ENCODE data around the gene FUS.
"Not testable (repeated sequence)": the region's sequence is repeated elsewhere in the genome, so short reads cannot be mapped to it uniquely, and the experiment has no call there.

The FUS gene

DNA sequence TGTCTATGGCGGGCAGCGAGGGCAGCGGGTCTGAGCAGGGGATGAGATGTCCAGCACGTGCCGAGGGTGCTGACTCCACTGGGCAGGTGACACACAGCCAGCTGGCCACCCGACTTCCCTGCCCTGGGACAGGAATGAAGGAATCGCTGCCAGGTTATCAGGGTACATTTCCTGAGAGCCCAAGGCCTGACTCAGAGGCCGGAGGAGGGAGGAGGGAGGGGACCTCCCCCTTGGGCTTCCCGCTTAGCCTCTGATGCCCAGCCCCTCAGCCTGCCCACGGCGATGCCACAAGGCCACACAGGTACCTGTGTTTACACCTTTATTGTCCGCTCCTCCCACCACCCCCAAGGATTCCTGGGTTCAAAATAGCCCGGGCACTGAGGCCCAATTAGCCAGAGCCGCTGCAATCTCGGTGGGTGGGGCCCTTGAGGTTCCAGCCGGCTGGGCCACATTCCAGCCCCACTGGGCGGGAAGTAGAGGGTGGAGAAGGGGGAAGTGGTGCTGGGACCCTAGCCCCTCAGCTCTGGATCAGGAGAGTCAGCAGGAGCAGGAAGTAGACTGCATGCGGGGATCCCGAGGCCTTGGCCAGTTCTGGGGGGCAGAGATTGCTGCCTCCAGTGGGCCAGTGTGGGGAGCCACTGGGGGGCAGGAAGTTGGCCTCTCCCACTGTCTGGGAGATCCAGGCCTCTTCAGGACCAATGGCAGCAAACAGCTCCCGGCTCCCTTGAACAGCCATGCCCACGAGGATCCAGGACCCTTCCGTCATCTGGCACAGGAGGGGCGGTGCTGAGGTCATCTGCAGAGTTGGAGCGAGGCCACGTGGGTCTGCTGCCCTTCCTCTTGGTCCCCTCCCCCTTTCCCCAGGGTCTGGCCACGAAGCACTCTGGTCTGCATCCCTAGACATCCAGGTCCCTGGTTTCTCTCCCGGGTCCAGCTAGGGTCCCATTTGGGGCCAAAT is 41.0 kb upstream of the FUS start:
- Mint-ChIP-seq H3K4me1 (ENCODE audit: low read depth in 2 of 2) (peaks cover 4 to 6% of the 10 kb centered on the region in 2 donors), H3K27ac (peak overlapping the region in 1 of 2 donors; percentile 7), H3K4me3 (no peak overlapping the region), H3K9me3 (no peaks in the 10 kb centered on the region), H3K36me3 (ENCODE audit: insufficient read depth) (peaks cover 10% of the 10 kb centered on the region), H3K27me3 (no peaks in the 10 kb centered on the region)
- ATAC-seq (replicated peaks) (no peak), DNase-seq (no peak)

- not testable (repeated sequence) for H3K4me1 Mint-ChIP-seq (ENCODE audit: low read depth in 2 of 2); ATAC-seq (replicated peaks); H3K9me3 Mint-ChIP-seq; H3K27me3 Mint-ChIP-seq; DNase-seq; H3K36me3 Mint-ChIP-seq (ENCODE audit: insufficient read depth); H3K27ac Mint-ChIP-seq
- peak overlapping the region in 1 of 2 donors; percentile 68 for H3K4me3 Mint-ChIP-seq
These were observed 38.9 kb upstream of the FUS start for GRCh38 chr16:31141071-31141469.

DNA sequence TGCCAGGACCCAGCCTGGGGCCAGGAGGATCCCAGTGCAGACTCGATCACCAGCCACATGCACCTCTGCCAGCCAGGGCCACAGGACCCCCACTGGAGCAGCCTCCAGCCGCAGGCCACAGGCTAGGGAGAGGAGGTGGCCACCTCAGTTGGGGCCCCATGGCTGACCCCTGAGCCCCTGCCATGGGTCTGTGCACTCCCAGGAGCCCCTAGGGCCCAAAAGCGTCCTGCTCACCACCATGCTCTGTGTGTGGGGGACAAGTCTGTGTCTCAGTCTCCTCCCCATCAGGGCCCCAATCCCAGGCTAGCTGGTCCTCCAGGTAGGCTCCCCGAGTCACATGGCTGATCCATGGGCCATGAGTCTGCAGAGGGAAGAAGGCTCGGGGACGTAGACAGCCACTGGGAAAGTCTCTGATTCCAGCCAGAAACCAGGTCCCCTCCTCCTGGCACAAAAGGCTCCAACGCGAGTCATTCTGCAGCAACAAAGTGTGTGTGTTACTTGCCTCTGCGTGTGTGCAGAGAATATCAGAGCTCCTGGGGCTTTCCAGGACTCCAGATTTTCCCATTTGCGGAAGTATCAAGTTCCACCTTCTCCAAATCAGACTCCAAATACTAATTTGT is 38.3 kb upstream of the FUS start:
- Mint-ChIP-seq H3K4me1 (ENCODE audit: low read depth in 2 of 2) (peaks cover 4 to 6% of the 10 kb centered on the region in 2 donors), H3K9me3 (no peaks in the 10 kb centered on the region), H3K27me3 (no peaks in the 10 kb centered on the region), H3K4me3 (peak overlapping the region; percentile 68 to 74), H3K27ac (peak overlapping the region; percentile 14 to 51), H3K36me3 (ENCODE audit: insufficient read depth) (peaks cover 6% of the 10 kb centered on the region)
- DNase-seq: no peak
- no peak for ATAC-seq (replicated peaks)

GRCh38 chr16:31142109-31143010 is 37.6 kb upstream of the FUS start:
- H3K27ac Mint-ChIP-seq: peak overlapping the region; percentile 14 to 51

DNA sequence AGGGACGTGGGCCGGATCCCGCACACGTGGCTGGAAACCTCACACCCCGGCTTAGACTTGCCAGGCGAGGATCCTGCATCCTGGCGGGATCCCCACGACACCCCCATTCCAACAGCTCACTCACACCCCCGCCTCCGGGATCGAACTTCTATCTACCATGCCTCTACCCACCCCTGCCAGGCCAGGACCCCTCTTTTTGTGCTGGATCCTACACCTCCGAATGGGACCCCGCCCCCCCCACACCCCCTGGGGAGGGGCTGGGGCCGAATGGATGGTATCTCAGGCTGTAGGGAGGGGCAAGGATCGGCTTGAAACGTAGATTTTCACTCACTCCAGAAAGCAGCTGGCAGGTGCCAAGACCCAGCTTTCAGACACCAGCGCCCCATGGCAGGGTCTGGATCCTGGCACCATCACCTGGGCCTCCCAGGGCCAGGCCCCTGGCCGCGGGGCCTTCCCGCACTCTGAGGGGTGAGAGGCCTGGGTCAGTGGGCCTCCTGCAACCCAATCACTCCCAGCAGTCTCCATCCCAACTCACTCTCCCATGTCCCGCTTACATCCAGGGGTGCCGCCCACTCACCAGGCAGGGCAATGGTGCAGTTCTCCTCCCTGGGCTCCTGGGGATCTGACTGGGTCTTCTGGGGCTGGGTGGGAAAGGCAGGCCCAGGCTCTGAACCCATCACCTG is 36.8 kb upstream of the FUS start:
- peaks cover 4 to 6% of the 10 kb centered on the region in 2 donors for H3K4me1 Mint-ChIP-seq (ENCODE audit: low read depth in 2 of 2)
- H3K4me3 Mint-ChIP-seq: peak overlapping the region; percentile 68 to 74
- H3K36me3 Mint-ChIP-seq (ENCODE audit: insufficient read depth): peaks cover 6% of the 10 kb centered on the region
- ATAC-seq (replicated peaks) (no peak), DNase-seq (no peak)
- H3K27me3 Mint-ChIP-seq: peaks cover 0 to 12% of the 10 kb centered on the region in 2 donors
- no peaks in the 10 kb centered on the region for H3K9me3 Mint-ChIP-seq
- peak overlapping the region in 1 of 2 donors; percentile 62 for H3K27ac Mint-ChIP-seq

More at GRCh38 chr16:31142109-31143010, 37.6 kb upstream of the FUS start:
- Mint-ChIP-seq H3K9me3 (no peaks in the 10 kb centered on the region), H3K36me3 (ENCODE audit: insufficient read depth) (peaks cover 6% of the 10 kb centered on the region), H3K27me3 (peaks cover 0 to 4% of the 10 kb centered on the region in 2 donors), H3K4me1 (ENCODE audit: low read depth in 2 of 2) (peaks cover 4 to 6% of the 10 kb centered on the region in 2 donors), H3K4me3 (peak overlapping the region; percentile 68 to 74)
- ATAC-seq (replicated peaks) (peak; percentile 84), DNase-seq (peak; percentile 89 to 92 (median 92))

GRCh38 chr16:31143694-31144148 is 36.2 kb upstream of the FUS start:
- ATAC-seq (replicated peaks): no peak
- peaks cover 6% of the 10 kb centered on the region for H3K36me3 Mint-ChIP-seq (ENCODE audit: insufficient read depth)

DNA sequence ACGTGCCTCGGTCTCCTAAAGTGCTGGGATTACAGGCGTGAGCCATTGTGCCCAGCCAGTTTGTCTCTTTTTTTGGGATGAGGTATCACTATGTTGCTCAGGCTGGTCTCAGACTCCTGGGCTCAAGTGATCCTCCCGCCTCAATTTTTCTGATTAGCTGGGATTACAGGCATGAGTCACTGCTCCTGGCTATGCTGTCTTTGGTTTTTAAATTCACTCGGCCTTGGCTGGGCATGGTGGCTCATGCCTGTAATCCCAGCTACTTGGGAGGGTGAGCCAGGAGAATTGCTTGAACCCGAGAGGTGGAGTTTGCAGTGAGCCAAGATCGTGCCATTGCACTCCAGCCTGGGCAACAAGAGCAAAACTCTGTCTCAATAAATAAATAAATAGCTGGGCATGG is 35.5 kb upstream of the FUS start:
- not testable (repeated sequence) for DNase-seq; H3K9me3 Mint-ChIP-seq; ATAC-seq (replicated peaks); H3K36me3 Mint-ChIP-seq (ENCODE audit: insufficient read depth); H3K4me1 Mint-ChIP-seq (ENCODE audit: low read depth in 2 of 2)
- Mint-ChIP-seq H3K4me3 (peak overlapping the region; percentile 68 to 74), H3K27me3 (peaks cover 0 to 13% of the 10 kb centered on the region in 2 donors), H3K27ac (peak overlapping the region in 1 of 2 donors; percentile 36)

More at GRCh38 chr16:31143694-31144148, 36.2 kb upstream of the FUS start:
- Mint-ChIP-seq H3K9me3 (no peaks in the 10 kb centered on the region), H3K4me1 (ENCODE audit: low read depth in 2 of 2) (peaks cover 4 to 6% of the 10 kb centered on the region in 2 donors), H3K27ac (peak overlapping the region; percentile 36 to 62), H3K4me3 (peak overlapping the region; percentile 68 to 74), H3K27me3 (peaks cover 0 to 13% of the 10 kb centered on the region in 2 donors)
- no peak for DNase-seq

GRCh38 chr16:31145398-31145990 is 34.4 kb upstream of the FUS start:
- peaks cover 0 to 21% of the 10 kb centered on the region in 2 donors for H3K27me3 Mint-ChIP-seq
- H3K4me3 Mint-ChIP-seq: no peak overlapping the region
- peaks cover 3% of the 10 kb centered on the region for H3K36me3 Mint-ChIP-seq (ENCODE audit: insufficient read depth)
- H3K4me1 Mint-ChIP-seq (ENCODE audit: low read depth in 2 of 2): peaks cover 4 to 6% of the 10 kb centered on the region in 2 donors
- H3K9me3 Mint-ChIP-seq: no peaks in the 10 kb centered on the region
- no peak for ATAC-seq (replicated peaks)
- H3K27ac Mint-ChIP-seq: no peak overlapping the region
- DNase-seq: no peak

- Mint-ChIP-seq H3K9me3 (no peaks in the 10 kb centered on the region), H3K27me3 (peaks cover 0 to 21% of the 10 kb centered on the region in 2 donors)
These were observed 32.4 kb upstream of the FUS start for GRCh38 chr16:31147574-31147973.

DNA sequence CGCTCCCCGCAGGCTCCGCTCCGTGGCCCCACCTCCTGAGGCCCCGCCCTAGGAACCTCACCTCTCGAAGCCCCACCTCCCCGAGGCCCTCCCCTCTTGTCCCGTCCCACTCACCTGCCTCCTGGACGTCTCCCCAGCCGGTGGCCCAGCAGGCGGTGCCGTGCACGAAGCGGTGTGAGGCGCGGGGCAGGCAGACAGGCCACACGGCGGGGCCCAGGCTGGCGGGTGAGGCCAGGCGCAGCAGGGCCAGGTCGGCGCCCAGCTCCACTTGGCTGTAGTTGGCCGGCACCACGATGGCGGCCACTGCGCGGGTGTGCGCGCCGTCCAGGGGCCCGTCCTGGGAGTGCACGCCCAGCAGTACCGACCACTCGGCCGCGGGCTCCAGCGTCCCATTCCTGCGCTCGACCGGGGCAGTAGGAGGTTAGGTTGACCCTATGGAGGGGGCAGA is 31.6 kb upstream of the FUS start:
- H3K4me1 Mint-ChIP-seq (ENCODE audit: low read depth in 2 of 2): peaks cover 0 to 6% of the 10 kb centered on the region in 2 donors
- no peak overlapping the region for H3K4me3 Mint-ChIP-seq
- peaks cover 3% of the 10 kb centered on the region for H3K36me3 Mint-ChIP-seq (ENCODE audit: insufficient read depth)
- no peaks in the 10 kb centered on the region for H3K9me3 Mint-ChIP-seq
- DNase-seq (no peak), ATAC-seq (replicated peaks) (no peak)
- H3K27me3 Mint-ChIP-seq: peaks cover 0 to 21% of the 10 kb centered on the region in 2 donors
- H3K27ac Mint-ChIP-seq: no peak overlapping the region

More at GRCh38 chr16:31147574-31147973, 32.4 kb upstream of the FUS start:
- Mint-ChIP-seq H3K27ac (no peak overlapping the region), H3K4me1 (ENCODE audit: low read depth in 2 of 2) (peaks cover 0 to 6% of the 10 kb centered on the region in 2 donors), H3K36me3 (ENCODE audit: insufficient read depth) (peaks cover 3% of the 10 kb centered on the region), H3K4me3 (no peak overlapping the region)
- ATAC-seq (replicated peaks) (no peak), DNase-seq (no peak)

DNA sequence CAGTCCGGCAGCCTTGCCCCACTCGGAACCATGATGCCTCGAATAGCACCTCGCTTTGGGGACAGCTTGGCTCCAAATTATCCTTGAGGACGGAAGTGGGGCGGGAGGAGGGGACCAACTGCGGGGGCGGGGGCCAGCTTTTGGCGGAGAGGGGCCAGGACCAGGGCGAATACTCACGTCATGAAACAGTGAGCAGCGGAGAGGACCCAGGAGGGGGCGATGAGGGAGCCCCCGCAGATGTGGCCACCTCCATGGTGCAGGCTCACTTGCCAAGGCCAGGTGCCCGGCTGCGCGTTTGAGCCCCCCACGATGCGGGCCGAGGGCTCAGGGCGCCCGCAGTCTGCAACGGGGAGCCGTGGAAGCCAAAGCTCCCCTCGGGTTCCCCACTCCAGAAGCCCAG is 31.0 kb upstream of the FUS start:
- H3K27ac Mint-ChIP-seq: no peak overlapping the region
- H3K36me3 Mint-ChIP-seq (ENCODE audit: insufficient read depth): no peaks in the 10 kb centered on the region
- peaks cover 0 to under 1% of the 10 kb centered on the region in 2 donors for H3K4me1 Mint-ChIP-seq (ENCODE audit: low read depth in 2 of 2)
- no peak for DNase-seq
- H3K27me3 Mint-ChIP-seq: peaks cover 0 to 21% of the 10 kb centered on the region in 2 donors
- H3K4me3 Mint-ChIP-seq: no peak overlapping the region
- H3K9me3 Mint-ChIP-seq: no peaks in the 10 kb centered on the region
- no peak for ATAC-seq (replicated peaks)

DNA sequence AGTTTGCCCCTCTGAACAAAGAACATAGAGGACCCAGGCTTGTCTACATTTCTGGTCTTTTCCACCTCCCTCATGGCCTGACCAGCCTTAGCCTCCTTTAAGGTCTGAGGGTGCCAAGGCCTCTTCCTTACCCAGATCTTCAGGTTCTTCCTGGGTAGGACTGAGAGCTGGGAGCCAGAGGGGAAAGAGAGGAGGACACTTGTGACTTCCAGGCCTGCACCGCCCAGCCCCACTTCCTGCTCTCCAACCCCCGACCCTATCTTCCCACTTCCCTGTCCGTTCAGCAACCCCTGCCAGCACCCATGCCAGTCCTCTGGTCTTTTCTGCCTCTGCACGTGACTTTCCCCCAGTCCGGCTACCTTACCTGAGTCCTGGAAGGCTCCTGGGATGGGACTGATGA is 30.6 kb upstream of the FUS start:
- Mint-ChIP-seq H3K4me3 (no peak overlapping the region), H3K27me3 (peaks cover 0 to 25% of the 10 kb centered on the region in 2 donors), H3K9me3 (no peaks in the 10 kb centered on the region), H3K27ac (no peak overlapping the region), H3K36me3 (ENCODE audit: insufficient read depth) (no peaks in the 10 kb centered on the region), H3K4me1 (ENCODE audit: low read depth in 2 of 2) (no peaks in the 10 kb centered on the region)
- no peak for DNase-seq
- ATAC-seq (replicated peaks): no peak

Measured in effector memory CD8-positive, alpha-beta T cell (primary cell).